WTC11 (cell line): ENCODE results near the gene PCP2. TPM values are rescaled to one million over a fixed set of nuclear protein-coding genes. Genes with fewer than 3 reads are reported as not detected.

ENCODE experiments used
- ATAC-seq: fragments of 200-7000 bp; cut with Tn5 transposase; 2 replicates; pipeline ENCODE4 v1.10.0; 2021; ENCODE audit warnings: mild to moderate bottlenecking, moderate library complexity
- CTCF ChIA-PET: fragments of 300-600 bp; sonication (Branson Sonifier 250); formaldehyde crosslinking; loops from one replicate; lab custom pipeline; 2021; ENCODE audit warnings: antibody characterized with exemption; lab: Charles Lee
- POLR2A ChIA-PET: fragments of 350-600 bp; sonication (Branson Sonifier 250); formaldehyde crosslinking; loops from one replicate; lab custom pipeline; 2021; ENCODE audit warnings: antibody characterized with exemption; lab: Charles Lee
- DNase-seq: peaks from one replicate; pipeline ENCODE4 v3.0.0; 2021; ENCODE audit warnings: low spot score
- H3K27ac Mint-ChIP-seq: 2 replicates; pipeline ENCODE4 v1.8.0; 2021; ENCODE audit warnings: mixed read lengths
- H3K27me3 Mint-ChIP-seq: 2 replicates; pipeline ENCODE4 v1.8.0; 2021; ENCODE audit warnings: low read depth, mild to moderate bottlenecking, moderate library complexity, mixed read lengths
- H3K36me3 Mint-ChIP-seq: 2 replicates; pipeline ENCODE4 v1.8.0; 2021; ENCODE audit warnings: mixed read lengths
- H3K4me1 Mint-ChIP-seq: 2 replicates; pipeline ENCODE4 v1.8.0; 2022; ENCODE audit warnings: mixed read lengths
- H3K4me3 Mint-ChIP-seq: 2 replicates; pipeline ENCODE4 v1.8.0; 2021; ENCODE audit warnings: mild to moderate bottlenecking, moderate library complexity, mixed read lengths
- H3K9me3 Mint-ChIP-seq: 2 replicates; pipeline ENCODE4 v1.8.0; 2021; ENCODE audit warnings: mixed read lengths
- CBFB ChIP-seq: sonication (generic); formaldehyde crosslinking; IDR thresholded peaks from 2 replicates; pipeline ENCODE4 v1.8.1; 2022; ENCODE audit warnings: mild to moderate bottlenecking, low read depth, missing genetic modification reagents
- CREM ChIP-seq: sonication (generic); formaldehyde crosslinking; IDR thresholded peaks from 2 replicates; pipeline ENCODE4 v1.8.1; 2022; ENCODE audit warnings: mild to moderate bottlenecking, missing genetic modification reagents, moderate library complexity
- ETV6 ChIP-seq: sonication (generic); formaldehyde crosslinking; IDR thresholded peaks from 2 replicates; pipeline ENCODE4 v1.8.1; 2022; ENCODE audit warnings: mild to moderate bottlenecking, missing genetic modification reagents
- FOXK1 ChIP-seq: sonication (generic); formaldehyde crosslinking; IDR thresholded peaks from 2 replicates; pipeline ENCODE4 v1.8.0; 2022; ENCODE audit warnings: mild to moderate bottlenecking, moderate library complexity, missing genetic modification reagents
- GTF2I ChIP-seq: fragments of 250-450 bp; sonication (Bioruptor Pico); conservative IDR thresholded peaks from 2 replicates; pipeline ENCODE4 v1.4.0; 2021; ENCODE audit warnings: mild to moderate bottlenecking
- HMGA2 ChIP-seq: fragments of 250-450 bp; sonication (Bioruptor Pico); IDR thresholded peaks from 2 replicates; pipeline ENCODE4 v1.4.0; 2021; ENCODE audit warnings: mild to moderate bottlenecking, moderate library complexity
- MXD4 ChIP-seq: fragments of 250-450 bp; sonication (Bioruptor Pico); IDR thresholded peaks from 2 replicates; pipeline ENCODE4 v1.8.0; 2021; ENCODE audit warnings: mild to moderate bottlenecking, moderate library complexity, borderline replicate concordance
- NR3C1 ChIP-seq: sonication (generic); formaldehyde crosslinking; conservative IDR thresholded peaks from 2 replicates; pipeline ENCODE4 v1.8.1; 2023; ENCODE audit warnings: low read depth, mild to moderate bottlenecking, missing genetic modification reagents
- OVOL2 ChIP-seq: fragments of 250-450 bp; sonication (Bioruptor Pico); IDR thresholded peaks from 2 replicates; pipeline ENCODE4 v1.9.0; 2021; ENCODE audit warnings: mild to moderate bottlenecking, borderline replicate concordance
- SP1 ChIP-seq: sonication (generic); formaldehyde crosslinking; conservative IDR thresholded peaks from 2 replicates; pipeline ENCODE4 v1.8.1; 2022; ENCODE audit warnings: missing genetic modification reagents
- TP53 ChIP-seq: sonication (generic); formaldehyde crosslinking; IDR thresholded peaks from 2 replicates; pipeline ENCODE4 v1.8.1; 2023; ENCODE audit warnings: mild to moderate bottlenecking, missing genetic modification reagents
- ZNF219 ChIP-seq: sonication (generic); formaldehyde crosslinking; IDR thresholded peaks from 2 replicates; pipeline ENCODE4 v1.8.0; 2023; ENCODE audit warnings: missing genetic modification reagents, mild to moderate bottlenecking, borderline replicate concordance
- ZNF232 ChIP-seq: sonication (generic); formaldehyde crosslinking; IDR thresholded peaks from 2 replicates; pipeline ENCODE4 v1.8.0; 2022; ENCODE audit warnings: mild to moderate bottlenecking, missing genetic modification reagents
- ZNF317 ChIP-seq: sonication (generic); formaldehyde crosslinking; IDR thresholded peaks from 2 replicates; pipeline ENCODE4 v1.8.1; 2023; ENCODE audit warnings: low read depth, mild to moderate bottlenecking, moderate library complexity, missing genetic modification reagents, borderline replicate concordance
- ZNF416 ChIP-seq: fragments of 250-450 bp; sonication (Bioruptor Pico); IDR thresholded peaks from 2 replicates; pipeline ENCODE4 v1.9.0; 2021; ENCODE audit warnings: mild to moderate bottlenecking, inconsistent platforms
- total RNA-seq: library from RNA; stranded (reverse); gene quantifications from 3 replicates; pipeline ENCODE4 v1.2.3, GENCODE V29; 2021
- TF ChIP-seq, protein P1 (sequence below): sonication (generic); formaldehyde crosslinking; IDR thresholded peaks from 2 replicates; pipeline ENCODE4 v1.8.1; 2023; ENCODE audit warnings: mild to moderate bottlenecking, missing genetic modification reagents
- TF ChIP-seq, protein P2 (sequence below): sonication (generic); formaldehyde crosslinking; IDR thresholded peaks from 2 replicates; pipeline ENCODE4 v1.8.1; 2022; ENCODE audit warnings: mild to moderate bottlenecking, missing genetic modification reagents, moderate library complexity, borderline replicate concordance
- TF ChIP-seq, protein P3 (sequence below): sonication (generic); formaldehyde crosslinking; IDR thresholded peaks from 2 replicates; pipeline ENCODE4 v1.8.1; 2023; ENCODE audit warnings: mild to moderate bottlenecking, missing genetic modification reagents, moderate library complexity
- TF ChIP-seq, protein P4 (sequence below): sonication (generic); formaldehyde crosslinking; conservative IDR thresholded peaks from 2 replicates; pipeline ENCODE4 v1.8.1; 2023; ENCODE audit warnings: mild to moderate bottlenecking, low read depth, missing genetic modification reagents, moderate library complexity
- TF ChIP-seq, protein P5 (sequence below): sonication (generic); formaldehyde crosslinking; IDR thresholded peaks from 2 replicates; pipeline ENCODE4 v1.8.0; 2023; ENCODE audit warnings: missing genetic modification reagents
- TF ChIP-seq, protein P6 (sequence below): sonication (generic); formaldehyde crosslinking; IDR thresholded peaks from 2 replicates; pipeline ENCODE4 v1.8.1; 2022; ENCODE audit warnings: missing genetic modification reagents, borderline replicate concordance
- TF ChIP-seq, protein P7 (sequence below): sonication (generic); formaldehyde crosslinking; IDR thresholded peaks from 2 replicates; pipeline ENCODE4 v1.8.1; 2023; ENCODE audit warnings: mild to moderate bottlenecking, missing genetic modification reagents, borderline replicate concordance
- TF ChIP-seq, protein P8 (sequence below): fragments of 250-450 bp; sonication (Bioruptor Pico); conservative IDR thresholded peaks from 2 replicates; pipeline ENCODE4 v1.9.0; 2021; ENCODE audit warnings: mild to moderate bottlenecking

The PCP2 gene
- total RNA-seq, 1 experiment from 2014 or later: 0.48 TPM

DNA sequence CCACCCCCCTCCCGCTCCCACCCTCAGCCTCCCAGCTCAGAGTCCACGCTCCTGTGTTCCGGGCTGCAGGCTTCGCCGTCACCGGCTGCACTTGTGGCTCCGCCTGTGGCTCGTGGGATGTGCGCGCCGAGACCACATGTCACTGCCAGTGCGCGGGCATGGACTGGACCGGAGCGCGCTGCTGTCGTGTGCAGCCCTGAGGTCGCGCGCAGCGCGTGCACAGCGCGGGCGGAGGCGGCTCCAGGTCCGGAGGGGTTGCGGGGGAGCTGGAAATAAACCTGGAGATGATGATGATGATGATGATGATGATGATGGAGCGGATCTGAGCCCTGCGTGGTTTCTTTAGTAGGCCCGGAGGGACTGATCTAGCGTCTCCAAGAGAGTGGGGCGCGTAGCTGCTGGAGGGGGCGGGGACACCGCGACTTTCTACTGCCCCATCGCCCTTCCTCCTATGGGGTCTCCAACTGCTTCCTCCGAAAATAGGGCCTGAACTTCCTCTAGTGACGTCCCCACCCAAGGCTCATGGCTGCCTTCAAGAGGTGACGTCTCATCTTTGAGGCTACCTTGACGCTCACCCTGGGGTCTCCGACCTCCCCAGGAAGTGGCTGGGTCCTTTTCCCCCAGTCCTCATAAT is 36.7 kb upstream of the PCP2 start:
- H3K27me3 Mint-ChIP-seq: peaks cover 90% of the 10 kb centered on the region
- peak overlapping the region; percentile 86 for H3K4me3 Mint-ChIP-seq
- peak; percentile 49 for DNase-seq
- ChIA-PET POLR2A (no interaction called here), CTCF (interaction anchor here (1.5 to 5.5 kb wide), 4 partner anchors 10 to 129 kb away, joined by 4 to 57 read pairs (median 18); partner anchors contain the start of gene TRAPPC5)
- peak; percentile 36 for ATAC-seq
- H3K9me3 Mint-ChIP-seq: peaks cover 5% of the 10 kb centered on the region
- no peaks in the 10 kb centered on the region; the same call in 1 of the 2 replicates for H3K36me3 Mint-ChIP-seq
- H3K27ac Mint-ChIP-seq: no peak overlapping the region
- peaks cover 9% of the 10 kb centered on the region for H3K4me1 Mint-ChIP-seq
- TF ChIP-seq TP53 (CRISPR knock-in tag): no peak
- TF ChIP-seq, protein P1, sequence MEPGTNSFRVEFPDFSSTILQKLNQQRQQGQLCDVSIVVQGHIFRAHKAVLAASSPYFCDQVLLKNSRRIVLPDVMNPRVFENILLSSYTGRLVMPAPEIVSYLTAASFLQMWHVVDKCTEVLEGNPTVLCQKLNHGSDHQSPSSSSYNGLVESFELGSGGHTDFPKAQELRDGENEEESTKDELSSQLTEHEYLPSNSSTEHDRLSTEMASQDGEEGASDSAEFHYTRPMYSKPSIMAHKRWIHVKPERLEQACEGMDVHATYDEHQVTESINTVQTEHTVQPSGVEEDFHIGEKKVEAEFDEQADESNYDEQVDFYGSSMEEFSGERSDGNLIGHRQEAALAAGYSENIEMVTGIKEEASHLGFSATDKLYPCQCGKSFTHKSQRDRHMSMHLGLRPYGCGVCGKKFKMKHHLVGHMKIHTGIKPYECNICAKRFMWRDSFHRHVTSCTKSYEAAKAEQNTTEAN: no peak
- 0 out of 2 replicates have a peak, but pooled peaks have one; percentile 24 for TF ChIP-seq ETV6 (CRISPR knock-in tag)
- TF ChIP-seq, protein P2, sequence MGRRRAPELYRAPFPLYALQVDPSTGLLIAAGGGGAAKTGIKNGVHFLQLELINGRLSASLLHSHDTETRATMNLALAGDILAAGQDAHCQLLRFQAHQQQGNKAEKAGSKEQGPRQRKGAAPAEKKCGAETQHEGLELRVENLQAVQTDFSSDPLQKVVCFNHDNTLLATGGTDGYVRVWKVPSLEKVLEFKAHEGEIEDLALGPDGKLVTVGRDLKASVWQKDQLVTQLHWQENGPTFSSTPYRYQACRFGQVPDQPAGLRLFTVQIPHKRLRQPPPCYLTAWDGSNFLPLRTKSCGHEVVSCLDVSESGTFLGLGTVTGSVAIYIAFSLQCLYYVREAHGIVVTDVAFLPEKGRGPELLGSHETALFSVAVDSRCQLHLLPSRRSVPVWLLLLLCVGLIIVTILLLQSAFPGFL (CRISPR knock-in tag): no peak
- TF ChIP-seq, protein P3, sequence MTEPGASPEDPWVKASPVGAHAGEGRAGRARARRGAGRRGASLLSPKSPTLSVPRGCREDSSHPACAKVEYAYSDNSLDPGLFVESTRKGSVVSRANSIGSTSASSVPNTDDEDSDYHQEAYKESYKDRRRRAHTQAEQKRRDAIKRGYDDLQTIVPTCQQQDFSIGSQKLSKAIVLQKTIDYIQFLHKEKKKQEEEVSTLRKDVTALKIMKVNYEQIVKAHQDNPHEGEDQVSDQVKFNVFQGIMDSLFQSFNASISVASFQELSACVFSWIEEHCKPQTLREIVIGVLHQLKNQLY (CRISPR knock-in tag): no peak
- no peak for TF ChIP-seq HMGA2 (CRISPR knock-in tag)
- TF ChIP-seq SP1: no peak
- TF ChIP-seq, protein P4, sequence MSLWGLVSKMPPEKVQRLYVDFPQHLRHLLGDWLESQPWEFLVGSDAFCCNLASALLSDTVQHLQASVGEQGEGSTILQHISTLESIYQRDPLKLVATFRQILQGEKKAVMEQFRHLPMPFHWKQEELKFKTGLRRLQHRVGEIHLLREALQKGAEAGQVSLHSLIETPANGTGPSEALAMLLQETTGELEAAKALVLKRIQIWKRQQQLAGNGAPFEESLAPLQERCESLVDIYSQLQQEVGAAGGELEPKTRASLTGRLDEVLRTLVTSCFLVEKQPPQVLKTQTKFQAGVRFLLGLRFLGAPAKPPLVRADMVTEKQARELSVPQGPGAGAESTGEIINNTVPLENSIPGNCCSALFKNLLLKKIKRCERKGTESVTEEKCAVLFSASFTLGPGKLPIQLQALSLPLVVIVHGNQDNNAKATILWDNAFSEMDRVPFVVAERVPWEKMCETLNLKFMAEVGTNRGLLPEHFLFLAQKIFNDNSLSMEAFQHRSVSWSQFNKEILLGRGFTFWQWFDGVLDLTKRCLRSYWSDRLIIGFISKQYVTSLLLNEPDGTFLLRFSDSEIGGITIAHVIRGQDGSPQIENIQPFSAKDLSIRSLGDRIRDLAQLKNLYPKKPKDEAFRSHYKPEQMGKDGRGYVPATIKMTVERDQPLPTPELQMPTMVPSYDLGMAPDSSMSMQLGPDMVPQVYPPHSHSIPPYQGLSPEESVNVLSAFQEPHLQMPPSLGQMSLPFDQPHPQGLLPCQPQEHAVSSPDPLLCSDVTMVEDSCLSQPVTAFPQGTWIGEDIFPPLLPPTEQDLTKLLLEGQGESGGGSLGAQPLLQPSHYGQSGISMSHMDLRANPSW (CRISPR knock-in tag): no peak
- TF ChIP-seq, protein P5, sequence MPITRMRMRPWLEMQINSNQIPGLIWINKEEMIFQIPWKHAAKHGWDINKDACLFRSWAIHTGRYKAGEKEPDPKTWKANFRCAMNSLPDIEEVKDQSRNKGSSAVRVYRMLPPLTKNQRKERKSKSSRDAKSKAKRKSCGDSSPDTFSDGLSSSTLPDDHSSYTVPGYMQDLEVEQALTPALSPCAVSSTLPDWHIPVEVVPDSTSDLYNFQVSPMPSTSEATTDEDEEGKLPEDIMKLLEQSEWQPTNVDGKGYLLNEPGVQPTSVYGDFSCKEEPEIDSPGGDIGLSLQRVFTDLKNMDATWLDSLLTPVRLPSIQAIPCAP: peak; percentile 48; the same call in 1 of the 2 replicates
- no peak for TF ChIP-seq MXD4 (CRISPR knock-in tag)
- TF ChIP-seq ZNF416 (CRISPR knock-in tag): no peak
- TF ChIP-seq, protein P6, sequence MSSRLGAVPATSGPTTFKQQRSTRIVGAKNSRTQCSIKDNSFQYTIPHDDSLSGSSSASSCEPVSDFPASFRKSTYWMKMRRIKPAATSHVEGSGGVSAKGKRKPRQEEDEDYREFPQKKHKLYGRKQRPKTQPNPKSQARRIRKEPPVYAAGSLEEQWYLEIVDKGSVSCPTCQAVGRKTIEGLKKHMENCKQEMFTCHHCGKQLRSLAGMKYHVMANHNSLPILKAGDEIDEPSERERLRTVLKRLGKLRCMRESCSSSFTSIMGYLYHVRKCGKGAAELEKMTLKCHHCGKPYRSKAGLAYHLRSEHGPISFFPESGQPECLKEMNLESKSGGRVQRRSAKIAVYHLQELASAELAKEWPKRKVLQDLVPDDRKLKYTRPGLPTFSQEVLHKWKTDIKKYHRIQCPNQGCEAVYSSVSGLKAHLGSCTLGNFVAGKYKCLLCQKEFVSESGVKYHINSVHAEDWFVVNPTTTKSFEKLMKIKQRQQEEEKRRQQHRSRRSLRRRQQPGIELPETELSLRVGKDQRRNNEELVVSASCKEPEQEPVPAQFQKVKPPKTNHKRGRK: no peak
- TF ChIP-seq CBFB (CRISPR knock-in tag): no peak
- TF ChIP-seq FOXK1 (CRISPR knock-in tag): no peak
- no peak for TF ChIP-seq GTF2I
- no peak for TF ChIP-seq CREM (CRISPR knock-in tag)
- TF ChIP-seq ZNF219 (CRISPR knock-in tag): no peak
- TF ChIP-seq ZNF317 (CRISPR knock-in tag): no peak
- TF ChIP-seq, protein P7, sequence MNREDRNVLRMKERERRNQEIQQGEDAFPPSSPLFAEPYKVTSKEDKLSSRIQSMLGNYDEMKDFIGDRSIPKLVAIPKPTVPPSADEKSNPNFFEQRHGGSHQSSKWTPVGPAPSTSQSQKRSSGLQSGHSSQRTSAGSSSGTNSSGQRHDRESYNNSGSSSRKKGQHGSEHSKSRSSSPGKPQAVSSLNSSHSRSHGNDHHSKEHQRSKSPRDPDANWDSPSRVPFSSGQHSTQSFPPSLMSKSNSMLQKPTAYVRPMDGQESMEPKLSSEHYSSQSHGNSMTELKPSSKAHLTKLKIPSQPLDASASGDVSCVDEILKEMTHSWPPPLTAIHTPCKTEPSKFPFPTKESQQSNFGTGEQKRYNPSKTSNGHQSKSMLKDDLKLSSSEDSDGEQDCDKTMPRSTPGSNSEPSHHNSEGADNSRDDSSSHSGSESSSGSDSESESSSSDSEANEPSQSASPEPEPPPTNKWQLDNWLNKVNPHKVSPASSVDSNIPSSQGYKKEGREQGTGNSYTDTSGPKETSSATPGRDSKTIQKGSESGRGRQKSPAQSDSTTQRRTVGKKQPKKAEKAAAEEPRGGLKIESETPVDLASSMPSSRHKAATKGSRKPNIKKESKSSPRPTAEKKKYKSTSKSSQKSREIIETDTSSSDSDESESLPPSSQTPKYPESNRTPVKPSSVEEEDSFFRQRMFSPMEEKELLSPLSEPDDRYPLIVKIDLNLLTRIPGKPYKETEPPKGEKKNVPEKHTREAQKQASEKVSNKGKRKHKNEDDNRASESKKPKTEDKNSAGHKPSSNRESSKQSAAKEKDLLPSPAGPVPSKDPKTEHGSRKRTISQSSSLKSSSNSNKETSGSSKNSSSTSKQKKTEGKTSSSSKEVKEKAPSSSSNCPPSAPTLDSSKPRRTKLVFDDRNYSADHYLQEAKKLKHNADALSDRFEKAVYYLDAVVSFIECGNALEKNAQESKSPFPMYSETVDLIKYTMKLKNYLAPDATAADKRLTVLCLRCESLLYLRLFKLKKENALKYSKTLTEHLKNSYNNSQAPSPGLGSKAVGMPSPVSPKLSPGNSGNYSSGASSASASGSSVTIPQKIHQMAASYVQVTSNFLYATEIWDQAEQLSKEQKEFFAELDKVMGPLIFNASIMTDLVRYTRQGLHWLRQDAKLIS (CRISPR knock-in tag): no peak
- TF ChIP-seq, protein P8, sequence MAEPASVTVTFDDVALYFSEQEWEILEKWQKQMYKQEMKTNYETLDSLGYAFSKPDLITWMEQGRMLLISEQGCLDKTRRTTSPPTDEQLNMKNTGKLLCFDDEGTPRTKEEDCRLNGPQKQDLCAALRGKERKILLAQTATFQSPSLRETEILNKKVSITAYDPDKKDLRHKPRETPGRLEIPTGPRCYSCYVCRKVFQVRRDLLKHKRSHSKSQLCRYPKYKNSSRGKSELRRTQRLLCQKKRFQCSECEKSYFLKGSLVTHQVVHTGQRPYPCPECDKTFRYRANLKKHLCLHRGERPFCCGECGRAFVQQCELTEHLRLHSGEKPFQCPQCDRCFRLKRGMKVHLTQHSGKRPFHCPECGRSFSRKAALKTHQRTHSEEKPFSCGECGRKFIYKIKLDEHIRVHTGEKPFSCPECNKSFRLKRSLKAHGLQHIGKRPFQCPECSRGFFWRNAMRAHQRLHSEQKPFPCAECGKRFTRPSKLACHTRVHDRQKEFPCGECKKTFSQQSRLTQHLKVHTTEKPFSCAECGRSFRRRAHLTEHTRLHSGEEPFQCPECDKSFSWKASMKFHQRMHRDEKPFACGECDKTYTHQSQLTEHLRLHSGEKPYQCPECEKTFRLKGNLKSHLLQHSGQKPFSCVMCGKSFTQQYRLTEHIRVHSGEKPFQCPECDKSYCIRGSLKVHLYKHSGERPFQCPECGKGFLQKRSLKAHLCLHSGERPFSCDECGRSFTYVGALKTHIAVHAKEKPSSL (CRISPR knock-in tag): no peak
- TF ChIP-seq ZNF232 (CRISPR knock-in tag): no peak
- TF ChIP-seq OVOL2 (CRISPR knock-in tag): no peak
- no peak for TF ChIP-seq NR3C1
